Erythroblast (primary cell): ENCODE results near the gene CAMK2N1.

Experiments used
- DNase-seq, 2 experiments: peaks; one replicate each; lab custom pipeline; 2025; lab: John Stamatoyannopoulos, UW
- GATA1 ChIP-seq: IDR thresholded peaks from 2 replicates; pipeline ENCODE4 v1.6.1; 2011; ENCODE audit warnings: low read depth, mild to moderate bottlenecking, control low read depth, low read length, moderate library complexity
- POLR2A ChIP-seq: IDR thresholded peaks from 2 replicates; pipeline ENCODE4 v1.6.1; 2011; ENCODE audit warnings: mild to moderate bottlenecking, low read length

The CAMK2N1 gene

GRCh38 chr1:20485527-20486456 is at the start of gene CAMK2N1:
TSS of gene CAMK2N1 (minus strand) at chr1:20486210. CDS start at chr1:20485379, 831 bp downstream.
- DNase-seq: peak in 1 of 2 experiments; percentile 19
- TF ChIP-seq POLR2A (no peak), GATA1 (no peak)

- DNase-seq: no peak
- no peak for TF ChIP-seq GATA1
- TF ChIP-seq POLR2A: no peak
These were observed 48.8 kb upstream of the CAMK2N1 start for GRCh38 chr1:20534659-20535417.

- no peak for DNase-seq
- TF ChIP-seq POLR2A (no peak), GATA1 (no peak)
These were observed 47.6 kb upstream of the CAMK2N1 start for GRCh38 chr1:20533635-20534034.

GRCh38 chr1:20530901-20531300 is 44.9 kb upstream of the CAMK2N1 start:
- no peak for DNase-seq
- TF ChIP-seq POLR2A (no peak), GATA1 (no peak)

GRCh38 chr1:20530306-20530705 is 44.3 kb upstream of the CAMK2N1 start:
- TF ChIP-seq GATA1: no peak
- no peak for TF ChIP-seq POLR2A

GRCh38 chr1:20528221-20528620 is 42.2 kb upstream of the CAMK2N1 start:
- TF ChIP-seq POLR2A: no peak
- no peak for TF ChIP-seq GATA1
- DNase-seq: no peak

More at GRCh38 chr1:20530306-20530705, 44.3 kb upstream of the CAMK2N1 start:
- DNase-seq: peak; percentile 52 to 59

- no peak for TF ChIP-seq GATA1
- TF ChIP-seq POLR2A: no peak
- no peak for DNase-seq
These were observed 40.3 kb upstream of the CAMK2N1 start for GRCh38 chr1:20526267-20526666.

- TF ChIP-seq POLR2A: no peak
- TF ChIP-seq GATA1: no peak
- DNase-seq: peak; percentile 71 to 83
These were observed 36.2 kb upstream of the CAMK2N1 start for GRCh38 chr1:20521960-20522861.

- peak; percentile 14 to 64 for DNase-seq
These were observed 33.7 kb upstream of the CAMK2N1 start for GRCh38 chr1:20519609-20520262.

- DNase-seq: no peak
- no peak for TF ChIP-seq POLR2A
- TF ChIP-seq GATA1: no peak
These were observed 25.8 kb upstream of the CAMK2N1 start for GRCh38 chr1:20511518-20512428.

GRCh38 chr1:20508411-20508771 is 22.4 kb upstream of the CAMK2N1 start:
- TF ChIP-seq GATA1 (no peak), POLR2A (no peak)
- no peak for DNase-seq
